Measurements from ENCODE around the gene TRIM71. TPM values are rescaled to one million over a fixed set of nuclear protein-coding genes. Genes with fewer than 3 reads are reported as not detected.

Gene TRIM71
- total RNA-seq, 2 donors from 2014 or later: 0.03 TPM; not detected in 1

Other genes with a start within 250 kb of the TRIM71 start
- 10 to 100 TPM; 21.3 to 35.9 TPM for gene DYNC1LI1, start 247.1 kb upstream of the TRIM71 start, total RNA-seq
- 10 to 100 TPM; 58.9 to 68.1 TPM for gene CNOT10, start 132.8 kb upstream of the TRIM71 start, total RNA-seq
- 100 to 1,000 TPM; 207 to 271 TPM for gene CCR4, start 133.6 kb downstream of the TRIM71 start, total RNA-seq

All from activated T-helper 17 cell treated with anti-CD3 and anti-CD28 coated beads, Interleukin-2, amount 50 U/mL, for 72 hours (primary cell).